Hepatocyte (in vitro differentiated cells): ENCODE measurements around the gene LDLRAD3. TPM values are rescaled to one million over a fixed set of nuclear protein-coding genes. Genes with fewer than 3 reads are reported as not detected.
"Not testable (repeated sequence)": the region's sequence is repeated elsewhere in the genome, so short reads cannot be mapped to it uniquely, and the experiment has no call there.

Source experiments
- DNase-seq: peaks from one replicate; pipeline ENCODE4 v3.0.0-alpha.2; 2016; ENCODE audit warnings: low spot score
- H2AFZ ChIP-seq: fragments of 200-600 bp; sonication (generic); 2 replicates; pipeline ENCODE4 v1.6.0; 2016; ENCODE audit warnings: antibody characterized with exemption, mild to moderate bottlenecking
- H3K27ac ChIP-seq: fragments of 200-600 bp; sonication (generic); 2 replicates; pipeline ENCODE4 v1.5.1; 2016; ENCODE audit warnings: mild to moderate bottlenecking
- H3K27me3 ChIP-seq: fragments of 200-600 bp; sonication (generic); 2 replicates; pipeline ENCODE4 v1.6.1; 2016
- H3K36me3 ChIP-seq: fragments of 200-600 bp; sonication (generic); replicated peaks from 2 replicates; pipeline ENCODE4 v1.5.1; 2016; ENCODE audit warnings: low read depth; ENCODE audit not compliant: insufficient read depth
- H3K4me1 ChIP-seq: fragments of 200-600 bp; sonication (generic); 2 replicates; pipeline ENCODE4 v1.5.1; 2016; ENCODE audit warnings: mild to moderate bottlenecking, moderate library complexity; ENCODE audit not compliant: insufficient read depth
- H3K4me2 ChIP-seq: fragments of 200-600 bp; sonication (generic); 2 replicates; pipeline ENCODE4 v1.6.0; 2016
- H3K4me3 ChIP-seq: fragments of 200-600 bp; sonication (generic); 2 replicates; pipeline ENCODE4 v1.5.1; 2016; ENCODE audit warnings: mild to moderate bottlenecking
- H3K79me2 ChIP-seq: fragments of 200-600 bp; sonication (generic); 2 replicates; pipeline ENCODE4 v1.6.0; 2017; ENCODE audit warnings: mild to moderate bottlenecking
- H3K9me2 ChIP-seq: fragments of 200-600 bp; sonication (generic); replicated peaks from 2 replicates; pipeline ENCODE4 v1.6.0; 2017; ENCODE audit warnings: mild to moderate bottlenecking; ENCODE audit not compliant: insufficient read depth
- H3K9me3 ChIP-seq: fragments of 200-600 bp; sonication (generic); 2 replicates; pipeline ENCODE4 v1.5.1; 2016; ENCODE audit warnings: low read depth, mild to moderate bottlenecking
- H4K20me1 ChIP-seq: fragments of 200-600 bp; sonication (generic); 2 replicates; pipeline ENCODE4 v1.6.0; 2016; ENCODE audit warnings: mild to moderate bottlenecking; ENCODE audit not compliant: insufficient read depth, poor library complexity, severe bottlenecking
- CTCF ChIP-seq: fragments of 200-600 bp; sonication (generic); IDR thresholded peaks from 2 replicates; pipeline ENCODE4 v1.5.1; 2016; ENCODE audit warnings: antibody characterized with exemption, mild to moderate bottlenecking; ENCODE audit not compliant: poor library complexity
- EZH2 ChIP-seq: fragments of 200-600 bp; sonication (generic); IDR thresholded peaks from 2 replicates; pipeline ENCODE4 v1.6.1; 2016; ENCODE audit warnings: antibody characterized with exemption, mild to moderate bottlenecking, borderline replicate concordance
- EZH2phosphoT487 ChIP-seq: fragments of 200-600 bp; sonication (generic); IDR thresholded peaks from one replicate; pipeline ENCODE4 v1.6.1; 2018; ENCODE audit warnings: antibody characterized with exemption, mild to moderate bottlenecking, low read depth, moderate library complexity; ENCODE audit not compliant: unreplicated experiment, severe bottlenecking
- WGBS: methylation state at CpG from one replicate; pipeline ENCODE4 v1.1.6; 2016; ENCODE audit warnings: low lambda C conversion rate; ENCODE audit errors: missing lambda C conversion rate; 5-methylcytosine and 5-hydroxymethylcytosine counted together
- polyA plus RNA-seq: library from polyadenylated mRNA; unstranded; fragments of >200 nt; fragmentation: Nextera tagmentation; extraction: Ambion mirVana; gene quantifications from 2 replicates; pipeline ENCODE4 v1.2.1, GENCODE V29; 2016
- total RNA-seq: library from RNA; depleted of rRNA; stranded (reverse); fragments of >200 nt; gene quantifications from 2 replicates; pipeline ENCODE4 v1.2.3, GENCODE V29; 2014

The LDLRAD3 gene
- total and polyA plus RNA-seq, 2 experiments from 2014 or later, result 12.2 TPM

- no peaks in the 10 kb centered on the region for H3K36me3 ChIP-seq
- H2AFZ ChIP-seq, result no peak overlapping the region
- 42% methylated on average over 4 of the region's 4 CpGs for WGBS
- H3K4me3 ChIP-seq, result no peak overlapping the region
- H3K4me2 ChIP-seq, result peak overlapping the region; percentile 15
- no peaks in the 10 kb centered on the region for H4K20me1 ChIP-seq
- DNase-seq, result peak; percentile 43
- peak overlapping the region; percentile 85 for H3K27ac ChIP-seq
- H3K79me2 ChIP-seq, result no peaks in the 10 kb centered on the region
- H3K4me1 ChIP-seq, result peaks cover 11% of the 10 kb centered on the region
- H3K9me3 ChIP-seq, result peaks cover 4% of the 10 kb centered on the region
- TF ChIP-seq EZH2phosphoT487, result no peak
- TF ChIP-seq CTCF, result no peak
- TF ChIP-seq EZH2, result no peak
- no peaks in the 10 kb centered on the region for H3K27me3 ChIP-seq
- no peaks in the 10 kb centered on the region for H3K9me2 ChIP-seq
Measured at GRCh38 chr11:35907648-35908431, 36.0 kb upstream of the LDLRAD3 start.

DNA sequence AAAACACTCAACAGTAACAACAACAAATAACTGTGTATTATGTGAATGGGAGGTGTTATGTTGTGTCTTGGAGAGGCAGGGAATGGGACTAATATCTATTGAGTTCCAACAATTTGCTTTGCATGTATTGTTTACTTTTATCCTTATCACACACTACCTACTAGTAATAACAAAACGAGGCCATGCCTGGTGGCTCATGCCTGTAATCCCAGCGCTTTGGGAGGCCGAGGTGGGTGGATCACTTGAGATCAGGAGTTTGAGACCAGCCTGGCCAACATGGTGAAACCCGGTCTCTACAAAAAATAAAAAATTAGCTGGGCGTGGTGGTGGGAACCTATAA, 35.5 kb upstream of the LDLRAD3 start:
- peak overlapping the region; percentile 15 for H3K4me2 ChIP-seq
- H3K9me3 ChIP-seq, H3K9me2 ChIP-seq, H3K4me3 ChIP-seq, H3K36me3 ChIP-seq, DNase-seq, H2AFZ ChIP-seq, H3K27me3 ChIP-seq, H3K79me2 ChIP-seq, H4K20me1 ChIP-seq: not testable (repeated sequence)
- 62% methylated on average over 5 of the region's 5 CpGs for WGBS
- H3K27ac ChIP-seq, result peak overlapping the region; percentile 85
- H3K4me1 ChIP-seq, result peaks cover 11% of the 10 kb centered on the region

DNA sequence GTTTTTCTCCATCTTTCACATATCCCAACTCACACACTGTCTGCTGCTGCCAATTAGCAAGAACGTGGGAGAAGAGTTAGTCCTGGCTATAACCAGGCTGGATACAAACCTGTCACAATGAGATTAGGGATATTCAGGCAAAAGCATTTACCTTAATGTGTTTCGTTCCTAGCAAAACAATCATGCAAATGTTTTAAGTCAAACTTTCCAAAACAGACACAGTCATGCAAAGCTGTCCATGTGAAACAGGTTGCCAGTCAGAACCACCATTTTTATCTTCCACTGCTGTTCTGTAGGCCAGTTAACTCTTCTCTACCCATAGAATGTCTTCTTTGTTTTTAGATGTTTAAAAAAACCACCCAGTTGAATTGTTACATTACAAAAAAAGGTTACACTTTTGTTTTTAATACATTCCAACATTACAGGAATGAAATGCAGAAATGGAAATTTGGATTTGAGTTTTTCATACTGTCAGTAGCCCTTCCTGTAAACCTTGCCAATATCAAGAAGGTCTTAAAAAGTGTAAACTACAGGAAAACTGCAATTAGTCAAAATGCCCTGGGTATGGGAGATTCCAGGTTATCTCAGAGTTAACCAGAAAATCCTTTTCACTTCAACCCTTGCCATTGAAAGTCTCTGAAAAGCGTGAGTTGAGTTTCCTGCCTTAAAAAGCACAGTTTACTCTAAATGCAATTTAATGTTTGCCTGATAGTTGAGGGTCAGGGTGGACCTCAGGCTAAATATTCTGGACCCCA, 34.2 kb upstream of the LDLRAD3 start:
- H4K20me1 ChIP-seq, result no peaks in the 10 kb centered on the region
- 65% methylated on average over 3 of the region's 3 CpGs for WGBS
- H3K27me3 ChIP-seq, result no peaks in the 10 kb centered on the region
- H2AFZ ChIP-seq, result no peak overlapping the region
- no peaks in the 10 kb centered on the region for H3K79me2 ChIP-seq
- no peaks in the 10 kb centered on the region for H3K9me2 ChIP-seq
- no peak for DNase-seq
- TF ChIP-seq CTCF (no peak), EZH2 (no peak), EZH2phosphoT487 (no peak)
- H3K4me1 ChIP-seq, result peaks cover 11% of the 10 kb centered on the region
- no peak overlapping the region for H3K4me2 ChIP-seq
- H3K4me3 ChIP-seq, result no peak overlapping the region
- H3K36me3 ChIP-seq, result no peaks in the 10 kb centered on the region
- H3K27ac ChIP-seq, result no peak overlapping the region
- no peaks in the 10 kb centered on the region for H3K9me3 ChIP-seq

DNA sequence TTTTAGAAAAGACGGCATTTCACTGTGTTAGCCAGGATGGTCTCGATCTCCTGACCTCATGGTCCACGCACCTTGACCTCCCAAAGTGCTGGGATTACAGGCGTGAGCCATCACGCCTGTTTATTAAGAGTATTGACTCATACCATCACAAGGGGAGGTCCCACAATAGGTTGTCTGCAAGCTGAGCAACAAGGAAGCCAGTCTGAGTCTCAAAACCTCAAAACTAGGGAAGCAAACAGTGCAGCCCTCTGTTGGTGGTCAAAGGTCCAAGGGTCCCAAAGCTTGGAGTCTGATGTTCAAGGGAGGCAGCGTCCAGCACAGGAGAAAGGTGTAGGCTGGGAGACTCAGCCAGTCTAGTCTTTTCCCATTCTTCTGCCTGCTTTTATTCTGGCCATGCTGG, 32.8 kb upstream of the LDLRAD3 start:
- Histone ChIP-seq H3K79me2 (no peaks in the 10 kb centered on the region), H3K4me2 (no peak overlapping the region), H3K27ac (no peak overlapping the region), H2AFZ (no peak overlapping the region), H3K9me3 (no peaks in the 10 kb centered on the region), H3K4me3 (no peak overlapping the region), H3K36me3 (no peaks in the 10 kb centered on the region), H3K4me1 (peaks cover 9% of the 10 kb centered on the region), H3K27me3 (no peaks in the 10 kb centered on the region), H3K9me2 (no peaks in the 10 kb centered on the region), H4K20me1 (no peaks in the 10 kb centered on the region)
- WGBS, result 91% methylated on average over 6 of the region's 6 CpGs
- TF ChIP-seq CTCF, result no peak
- no peak for TF ChIP-seq EZH2
- no peak for TF ChIP-seq EZH2phosphoT487
- DNase-seq, result no peak
